Kidney (tissue), 14 donors: ENCODE data around the gene TPO. TPM values are rescaled to one million over a fixed set of nuclear protein-coding genes. Genes with fewer than 3 reads are reported as not detected.

Experiments used
- DNase-seq, 5 donors: peaks; one replicate each; pipeline ENCODE4 v3.0.0-alpha.2; 2013 to 2020
- FAIRE-seq: peaks from 2 replicates; lab custom pipeline; 2012; peaks lifted over from hg19 to GRCh38; lab: Jason Lieb, UNC
- H3K27ac ChIP-seq, 2 donors: one replicate each; pipeline ENCODE4 v1.7.0; 2013; ENCODE audit warnings: low read depth in 2 of 2, low read length in 2 of 2, inconsistent platforms in 1 of 2
- H3K27me3 ChIP-seq: one replicate; pipeline ENCODE4 v1.7.1; 2013; ENCODE audit warnings: low read length, inconsistent platforms; ENCODE audit not compliant: control insufficient read depth, insufficient read depth
- H3K36me3 ChIP-seq, 3 donors: one replicate each; pipeline versions ENCODE4 v1.7.0 to v1.7.1; 2013; ENCODE audit warnings: low read length in 3 of 3, control low read depth in 1 of 3, inconsistent platforms in 1 of 3; ENCODE audit not compliant: insufficient read depth in 3 of 3, control insufficient read depth in 2 of 3
- H3K4me1 ChIP-seq, 3 donors: one replicate each; pipeline versions ENCODE4 v1.7.0 to v1.7.1; 2013; ENCODE audit warnings: low read length in 3 of 3, inconsistent platforms in 1 of 3, low read depth in 1 of 3; ENCODE audit not compliant: control insufficient read depth in 2 of 3, insufficient read depth in 2 of 3
- H3K4me3 ChIP-seq, 3 donors: one replicate each; pipeline versions ENCODE4 v1.7.0 to v1.8.1; 2013; ENCODE audit warnings: low read length in 3 of 3, control low read depth in 1 of 3, inconsistent platforms in 1 of 3
- H3K9ac ChIP-seq, 3 donors: one replicate each; pipeline versions ENCODE4 v1.7.0 to v1.7.1; 2013; ENCODE audit warnings: low read length in 3 of 3, control low read depth in 1 of 3, inconsistent platforms in 1 of 3
- H3K9me3 ChIP-seq, 3 donors: one replicate each; pipeline versions ENCODE4 v1.7.0 to v1.7.1; 2013; ENCODE audit warnings: low read length in 3 of 3, control low read depth in 1 of 3, inconsistent platforms in 1 of 3; ENCODE audit not compliant: control insufficient read depth in 2 of 3, insufficient read depth in 1 of 3
- CTCF ChIP-seq: IDR thresholded peaks from 3 replicates; pipeline ENCODE4 v1.5.1; 2012; ENCODE audit warnings: mild to moderate bottlenecking, moderate library complexity, borderline replicate concordance; ENCODE audit not compliant: insufficient read depth; ENCODE audit errors: extremely low read depth
- intact Hi-C: fragments of 100-400 bp; cut with DNase I; formaldehyde crosslinking; loops from one replicate; pipeline ENCODE4 v1.11.1; 2022
- polyA plus RNA-seq: library from polyadenylated mRNA; stranded (reverse); fragments of 350-450 nt; fragmentation: Illumina TruSeq; extraction: RNeasy Lipid Tissue Mini Kit (QIAGEN cat#74804); gene quantifications from one replicate; pipeline ENCODE4 v1.2.3, GENCODE V29; 2014; ENCODE audit warnings: low read depth, low replicate concordance; ENCODE audit not compliant: insufficient read depth
- total RNA-seq: library from RNA; stranded (reverse); fragmentation: NEBNext Ultra II Directional; extraction: Animal tissue kit (Norgen Biotek cat#: 25700); gene quantifications from one replicate; pipeline ENCODE4 v1.2.1, GENCODE V29; 2021
- donor health status: control.
- donor health status: control.
- donor health status: control.
- donor health status: control.
- donor health status: control.
- donor health status: DM: yes; HTN: yes; CAD: no.
- donor health status: Normal renal cell carcinoma (clear cell type).

The TPO gene
- total and polyA plus RNA-seq, 2 donors from 2014 or later = not detected

GRCh38 chr2:1431886-1432400 lies 18.7 kb downstream of the TPO start:
- H3K36me3 ChIP-seq = no peaks in the 10 kb centered on the region
- FAIRE-seq (no peak), DNase-seq (no peak)
- H3K4me1 ChIP-seq = no peaks in the 10 kb centered on the region
- H3K9me3 ChIP-seq = no peaks in the 10 kb centered on the region
- H3K4me3 ChIP-seq = no peak overlapping the region
- H3K27ac ChIP-seq = no peak overlapping the region
- TF ChIP-seq CTCF = no peak
- no peaks in the 10 kb centered on the region for H3K27me3 ChIP-seq
- no peak overlapping the region for H3K9ac ChIP-seq
- intact Hi-C loops = no loop called here

- DNase-seq = no peak
- no peak for TF ChIP-seq CTCF
- Histone ChIP-seq H3K4me3 (no peak overlapping the region), H3K36me3 (no peaks in the 10 kb centered on the region), H3K9me3 (no peaks in the 10 kb centered on the region), H3K27ac (no peak overlapping the region), H3K4me1 (no peaks in the 10 kb centered on the region), H3K27me3 (no peaks in the 10 kb centered on the region), H3K9ac (no peak overlapping the region)
- FAIRE-seq = no peak
- intact Hi-C loops = no loop called here
Observed at GRCh38 chr2:1432726-1433125, 19.5 kb downstream of the TPO start.

GRCh38 chr2:1436369-1436768 lies 23.1 kb downstream of the TPO start:
- intact Hi-C loops = no loop called here
- Histone ChIP-seq H3K27ac (no peak overlapping the region), H3K9ac (no peak overlapping the region), H3K4me3 (no peak overlapping the region), H3K4me1 (no peaks in the 10 kb centered on the region), H3K27me3 (no peaks in the 10 kb centered on the region), H3K36me3 (no peaks in the 10 kb centered on the region), H3K9me3 (no peaks in the 10 kb centered on the region)
- TF ChIP-seq CTCF = no peak
- FAIRE-seq = no peak
- no peak for DNase-seq

- Histone ChIP-seq H3K4me1 (no peaks in the 10 kb centered on the region), H3K36me3 (no peaks in the 10 kb centered on the region), H3K9ac (no peak overlapping the region), H3K27me3 (no peaks in the 10 kb centered on the region), H3K4me3 (no peak overlapping the region), H3K9me3 (no peaks in the 10 kb centered on the region), H3K27ac (no peak overlapping the region)
- DNase-seq (no peak), FAIRE-seq (no peak)
- intact Hi-C loops = no loop called here
- TF ChIP-seq CTCF = no peak
Observed at GRCh38 chr2:1437101-1437500, 23.8 kb downstream of the TPO start.
